Uterus (tissue), 4 donors: ENCODE results near the gene ARGLU1. TPM values are rescaled to one million over a fixed set of nuclear protein-coding genes. Genes with fewer than 3 reads are reported as not detected.

Experiments
- DNase-seq, 2 donors: peaks; one replicate each; pipeline ENCODE4 v3.0.0-alpha.2; 2019 to 2020
- H3K27ac ChIP-seq, 2 donors: fragments of 200-600 bp; sonication (generic); 1 replicate in 1 of 2; 2 replicates in 1 of 2; pipeline ENCODE4 v1.5.1; 2016 to 2018
- H3K27me3 ChIP-seq, 2 donors: fragments of 200-600 bp; sonication (generic); one replicate each; pipeline ENCODE4 v1.5.1; 2018 to 2019; ENCODE audit warnings: control low read depth in 1 of 2
- H3K36me3 ChIP-seq, 2 donors: fragments of 200-600 bp; sonication (generic); one replicate each; pipeline ENCODE4 v1.5.1; 2019; ENCODE audit warnings: control low read depth in 1 of 2
- H3K4me1 ChIP-seq, 2 donors: fragments of 200-600 bp; sonication (generic); one replicate each; pipeline ENCODE4 v1.5.1; 2018 to 2019; ENCODE audit warnings: control low read depth in 1 of 2
- H3K4me3 ChIP-seq, 2 donors: fragments of 200-600 bp; sonication (generic); 1 replicate in 1 of 2; 2 replicates in 1 of 2; pipeline ENCODE4 v1.5.1; 2018 to 2019; ENCODE audit warnings: mild to moderate bottlenecking in 1 of 2
- H3K9me3 ChIP-seq, 2 donors: fragments of 200-600 bp; sonication (generic); one replicate each; pipeline ENCODE4 v1.5.1; 2019; ENCODE audit warnings: control low read depth in 1 of 2
- POLR2A ChIP-seq, 2 donors: fragments of 450-650 bp; IDR thresholded peaks; one replicate each; pipeline ENCODE4 v1.6.1; 2016; ENCODE audit warnings: antibody characterized with exemption in 2 of 2, mild to moderate bottlenecking in 1 of 2, moderate library complexity in 1 of 2
- intact Hi-C: fragments of 100-400 bp; cut with DNase I; formaldehyde crosslinking; loops from one replicate; pipeline ENCODE4 v1.15.1; 2023; ENCODE audit warnings: low total_unique reads
- total RNA-seq, 4 donors: library from RNA; depleted of rRNA in 3 of 4; stranded (reverse); fragments of >200 nt in 3 of 4; gene quantifications; one replicate each; pipeline versions ENCODE4 v1.1.0 to v1.2.4, GENCODE V29; 2014 to 2023
- TF ChIP-seq, protein P1 (sequence below), 4 experiments: fragments of 200-600 bp in 2 of 4; fragments of 450-650 bp in 2 of 4; sonication (generic) in 2 of 4; IDR thresholded peaks; one replicate each; pipeline ENCODE4 v1.5.1; 2016 to 2019; ENCODE audit warnings: antibody characterized with exemption in 4 of 4, mild to moderate bottlenecking in 2 of 4, moderate library complexity in 1 of 4
- donor health status: DM: yes; HTN: yes; CAD: no.

Gene ARGLU1
- total RNA-seq, 4 donors from 2014 or later = 91.5 to 162 (median 135) TPM

DNA sequence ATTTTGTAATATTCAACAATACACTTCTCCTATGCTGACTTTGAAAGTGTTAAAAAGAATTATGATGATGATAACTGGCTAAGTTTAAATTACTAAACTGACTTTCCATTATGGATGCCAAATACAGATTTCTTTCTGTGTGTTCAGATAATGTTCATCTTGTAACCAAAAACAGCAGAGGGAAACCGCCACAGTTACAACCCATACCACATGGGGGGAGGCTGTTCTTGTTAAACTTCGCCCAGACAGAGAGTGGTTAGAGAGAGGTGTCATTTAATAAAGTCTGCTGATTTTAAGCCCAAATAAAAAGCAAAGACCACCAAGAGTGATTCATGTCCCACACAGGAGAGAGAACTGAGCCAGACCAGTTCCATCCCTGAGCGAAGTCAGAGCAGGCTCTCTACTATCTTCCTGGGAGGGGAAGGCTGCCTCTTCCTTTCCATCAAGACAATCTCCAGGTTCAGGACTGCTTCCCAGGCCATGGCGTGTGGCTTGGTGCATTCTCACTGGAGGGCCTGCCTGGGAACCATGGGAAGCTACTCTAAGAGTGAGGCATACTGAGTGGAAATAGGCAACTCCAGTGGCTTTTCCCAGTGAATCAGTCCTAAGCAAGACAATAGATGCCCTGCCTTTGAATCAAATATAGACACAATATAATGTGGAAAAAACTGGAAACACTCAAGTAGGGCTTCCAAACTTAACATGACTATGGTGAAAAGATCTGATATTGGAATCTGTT, 50.7 kb downstream of the ARGLU1 start:
- H3K27ac ChIP-seq = no peak overlapping the region
- H3K9me3 ChIP-seq = no peaks in the 10 kb centered on the region
- DNase-seq = no peak
- no peak for TF ChIP-seq POLR2A (IDR thresholded peaks at IDR 0.05)
- TF ChIP-seq, protein P1, sequence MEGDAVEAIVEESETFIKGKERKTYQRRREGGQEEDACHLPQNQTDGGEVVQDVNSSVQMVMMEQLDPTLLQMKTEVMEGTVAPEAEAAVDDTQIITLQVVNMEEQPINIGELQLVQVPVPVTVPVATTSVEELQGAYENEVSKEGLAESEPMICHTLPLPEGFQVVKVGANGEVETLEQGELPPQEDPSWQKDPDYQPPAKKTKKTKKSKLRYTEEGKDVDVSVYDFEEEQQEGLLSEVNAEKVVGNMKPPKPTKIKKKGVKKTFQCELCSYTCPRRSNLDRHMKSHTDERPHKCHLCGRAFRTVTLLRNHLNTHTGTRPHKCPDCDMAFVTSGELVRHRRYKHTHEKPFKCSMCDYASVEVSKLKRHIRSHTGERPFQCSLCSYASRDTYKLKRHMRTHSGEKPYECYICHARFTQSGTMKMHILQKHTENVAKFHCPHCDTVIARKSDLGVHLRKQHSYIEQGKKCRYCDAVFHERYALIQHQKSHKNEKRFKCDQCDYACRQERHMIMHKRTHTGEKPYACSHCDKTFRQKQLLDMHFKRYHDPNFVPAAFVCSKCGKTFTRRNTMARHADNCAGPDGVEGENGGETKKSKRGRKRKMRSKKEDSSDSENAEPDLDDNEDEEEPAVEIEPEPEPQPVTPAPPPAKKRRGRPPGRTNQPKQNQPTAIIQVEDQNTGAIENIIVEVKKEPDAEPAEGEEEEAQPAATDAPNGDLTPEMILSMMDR (IDR thresholded peaks at IDR 0.05) = no peak
- no peak overlapping the region for H3K4me3 ChIP-seq
- intact Hi-C loops = no loop called here
- no peaks in the 10 kb centered on the region for H3K27me3 ChIP-seq
- no peaks in the 10 kb centered on the region for H3K4me1 ChIP-seq
- no peaks in the 10 kb centered on the region for H3K36me3 ChIP-seq

DNA sequence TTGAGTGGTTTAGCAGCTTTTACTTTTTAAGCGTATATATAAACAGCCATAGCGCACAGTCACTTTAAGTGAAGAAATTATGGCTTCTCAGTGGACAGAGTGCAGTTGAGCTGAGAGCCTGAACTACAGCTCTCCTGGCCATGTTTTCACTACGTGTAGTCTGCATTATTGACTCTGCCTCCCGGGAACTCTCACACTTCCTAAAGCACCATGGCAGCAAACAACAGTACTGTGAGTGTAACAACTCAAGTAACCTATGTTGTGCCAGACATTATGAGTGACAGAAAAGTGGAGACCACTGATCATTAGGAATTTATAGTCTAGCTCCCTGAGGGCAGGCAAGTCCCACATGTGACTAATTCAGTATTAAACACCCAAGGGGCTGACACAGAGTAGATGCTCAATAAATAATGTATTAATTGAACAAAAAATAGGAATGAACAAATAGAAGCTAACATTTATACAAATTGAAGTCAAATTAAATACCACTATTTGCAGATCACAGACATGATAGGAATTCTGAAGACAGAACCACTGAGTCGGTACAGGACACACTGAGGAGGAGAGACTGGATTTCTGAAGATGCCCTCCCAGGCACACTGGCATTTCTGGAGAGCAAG, 52.2 kb downstream of the ARGLU1 start:
- H3K9me3 ChIP-seq = no peaks in the 10 kb centered on the region
- H3K36me3 ChIP-seq = no peaks in the 10 kb centered on the region
- H3K4me1 ChIP-seq = no peaks in the 10 kb centered on the region
- TF ChIP-seq, protein P1 (IDR thresholded peaks at IDR 0.05) = no peak
- TF ChIP-seq POLR2A (IDR thresholded peaks at IDR 0.05) = no peak
- H3K4me3 ChIP-seq = no peak overlapping the region
- intact Hi-C loops = no loop called here
- H3K27ac ChIP-seq = no peak overlapping the region
- H3K27me3 ChIP-seq = no peaks in the 10 kb centered on the region
- DNase-seq = no peak

GRCh38 chr13:106514928-106515634, 52.9 kb downstream of the ARGLU1 start:
- no peak for DNase-seq
- no peaks in the 10 kb centered on the region for H3K27me3 ChIP-seq
- no peak overlapping the region for H3K27ac ChIP-seq
- no peak overlapping the region for H3K4me3 ChIP-seq
- no peaks in the 10 kb centered on the region for H3K9me3 ChIP-seq
- no peaks in the 10 kb centered on the region for H3K36me3 ChIP-seq
- intact Hi-C loops = no loop called here
- H3K4me1 ChIP-seq = no peaks in the 10 kb centered on the region
- TF ChIP-seq, protein P1 (IDR thresholded peaks at IDR 0.05) = no peak

GRCh38 chr13:106513025-106513983, 54.6 kb downstream of the ARGLU1 start:
- Histone ChIP-seq H3K9me3 (no peaks in the 10 kb centered on the region), H3K27ac (no peak overlapping the region), H3K4me1 (no peaks in the 10 kb centered on the region), H3K27me3 (no peaks in the 10 kb centered on the region), H3K4me3 (no peak overlapping the region), H3K36me3 (no peaks in the 10 kb centered on the region)
- no peak for DNase-seq
- TF ChIP-seq, protein P1 (IDR thresholded peaks at IDR 0.05) = no peak
- TF ChIP-seq POLR2A (IDR thresholded peaks at IDR 0.05) = no peak
- intact Hi-C loops = no loop called here
